ENCODE data around the gene TNS3.
"Not testable (repeated sequence)": the region's sequence is repeated elsewhere in the genome, so short reads cannot be mapped to it uniquely, and the experiment has no call there.

TNS3 gene

DNA sequence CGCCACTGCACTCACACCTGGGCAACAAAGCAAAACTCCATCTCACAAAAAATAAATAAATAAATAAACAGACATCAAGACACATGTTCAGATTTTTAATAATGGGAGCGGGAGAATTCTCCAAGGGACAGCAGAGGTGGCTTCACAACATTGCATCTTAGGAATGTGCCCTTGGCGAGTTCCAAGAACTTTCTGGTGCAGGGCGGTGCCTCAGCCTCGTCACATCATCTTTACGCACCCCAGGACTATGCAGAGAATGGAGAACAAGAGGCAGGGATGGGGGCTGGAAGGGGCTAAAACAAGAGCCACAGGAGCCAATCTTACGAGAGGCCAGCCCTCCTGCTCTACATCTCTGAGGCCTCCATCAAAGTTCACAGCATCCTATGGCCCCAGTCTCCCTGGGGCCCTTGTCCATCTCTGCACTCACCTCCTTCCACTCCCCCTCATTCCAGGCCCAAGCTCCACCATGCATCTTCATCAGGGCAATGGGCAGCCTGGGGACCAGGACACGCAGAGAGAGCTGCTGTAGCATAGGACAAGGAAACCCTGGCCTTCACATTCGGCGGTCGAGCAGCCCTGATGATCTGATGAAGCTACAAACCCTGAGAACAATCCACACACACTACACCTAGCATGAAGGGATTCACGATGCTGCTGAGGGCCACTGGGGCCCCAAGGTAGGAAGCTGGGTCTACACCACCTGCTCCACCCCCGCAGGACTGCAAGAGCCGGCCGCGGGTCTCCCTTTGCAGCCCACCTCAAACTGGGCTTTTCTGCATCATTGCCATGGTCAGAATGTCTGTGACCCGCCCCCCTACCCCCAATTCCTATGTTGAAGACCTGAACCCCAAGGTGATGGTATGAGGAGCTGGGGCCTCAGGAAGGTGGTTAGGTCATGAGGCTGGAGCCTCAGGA is 22.3 kb downstream of the TNS3 start:
- DNase-seq = no peak

GRCh38 chr7:47557694-47558670 is 23.9 kb downstream of the TNS3 start:
- DNase-seq = no peak

DNA sequence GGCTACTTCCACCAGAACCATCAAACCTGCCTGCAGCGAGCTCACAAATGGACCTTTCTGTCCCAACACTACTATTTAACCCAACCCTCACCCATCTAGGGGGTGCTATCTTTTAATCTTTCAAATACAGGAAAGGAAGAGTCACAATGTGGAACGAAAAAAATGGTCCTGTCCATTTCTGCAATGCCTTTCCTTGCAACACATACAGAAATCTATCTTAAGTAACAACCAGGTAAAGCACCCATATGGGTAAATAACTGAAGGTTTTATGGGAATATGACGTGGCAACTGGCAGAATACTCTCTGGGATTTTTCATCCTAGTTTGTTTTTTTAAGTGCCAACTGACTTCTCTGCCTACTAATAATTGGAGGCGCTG is 24.6 kb downstream of the TNS3 start:
- no peak for DNase-seq

- DNase-seq = no peak
Measured at GRCh38 chr7:47556511-47557180, 25.3 kb downstream of the TNS3 start.

GRCh38 chr7:47553309-47553708 is 28.6 kb downstream of the TNS3 start:
- DNase-seq = no peak

DNA sequence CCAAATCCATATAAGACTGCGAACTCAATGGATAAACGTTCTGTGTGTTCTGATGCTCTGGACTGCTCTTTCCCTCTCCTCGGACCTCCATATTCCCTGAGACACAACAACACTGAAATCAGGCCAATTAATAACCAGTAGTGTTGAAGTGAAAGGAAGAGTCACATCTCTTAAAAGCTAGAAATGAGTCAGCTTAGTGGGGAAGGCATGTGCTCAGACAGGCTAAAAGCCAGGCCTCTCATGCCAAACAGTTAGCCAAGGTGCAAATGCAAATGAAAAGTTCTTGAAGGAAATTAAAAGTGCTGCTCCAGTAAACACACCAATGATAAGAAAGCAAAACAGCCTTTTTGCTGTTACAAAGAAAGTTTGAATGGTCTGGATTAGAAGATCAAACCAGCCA is 29.3 kb downstream of the TNS3 start:
- no peak for DNase-seq

- no peak for DNase-seq
Measured at GRCh38 chr7:47551668-47552440, 30.1 kb downstream of the TNS3 start.

DNA sequence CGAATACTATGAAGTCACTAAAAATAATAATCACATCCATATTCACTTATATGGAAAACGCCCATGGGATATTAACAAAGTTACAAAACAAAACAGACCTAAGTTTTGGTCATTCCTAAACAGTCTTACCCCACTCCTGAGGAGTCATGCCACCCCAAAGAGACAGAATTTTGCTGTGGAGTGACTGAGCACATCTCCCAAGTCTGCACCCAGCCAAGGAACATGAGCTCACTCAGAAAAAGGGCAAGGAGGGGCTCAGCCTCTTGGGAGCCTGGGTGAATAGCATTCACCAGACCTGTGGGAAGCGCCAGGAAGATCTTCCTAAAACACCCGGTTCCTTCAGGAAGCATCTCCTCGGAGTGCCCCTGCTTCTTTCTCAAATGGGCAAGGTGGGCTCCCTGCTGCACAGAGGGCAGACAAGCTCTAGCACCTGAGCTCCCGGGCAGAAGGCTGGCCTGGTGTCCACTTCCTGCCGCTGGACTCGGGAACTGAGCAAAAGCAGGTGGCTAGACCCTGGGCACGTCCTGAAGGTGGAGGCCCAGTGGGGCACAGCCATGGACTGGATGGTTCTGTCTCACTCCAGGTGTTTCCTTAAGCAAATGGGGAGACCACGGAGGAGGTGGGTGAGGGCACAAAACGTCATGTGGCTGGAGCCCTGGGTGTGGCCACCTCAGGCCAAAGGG is 31.0 kb downstream of the TNS3 start:
- no peak for DNase-seq

DNA sequence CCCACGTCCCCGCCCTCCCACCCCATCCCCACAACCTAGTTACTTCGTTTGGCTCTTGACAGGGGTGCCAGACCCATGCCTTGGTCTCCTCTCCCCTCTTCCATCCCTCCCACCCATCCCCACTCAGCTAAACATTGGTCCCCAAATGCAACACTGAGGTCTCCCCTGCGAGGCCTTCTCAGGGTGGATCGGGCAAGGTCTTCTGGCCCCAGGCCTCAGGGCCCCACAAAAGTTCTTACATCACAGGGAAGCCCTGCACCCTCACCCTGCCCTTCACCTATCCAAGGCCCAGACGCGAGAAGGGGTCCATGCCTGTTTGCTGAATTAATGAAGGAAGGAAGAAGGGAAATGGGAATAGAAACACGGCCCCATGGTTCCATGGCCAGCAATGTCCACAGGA is 32.0 kb downstream of the TNS3 start:
- DNase-seq = no peak

DNA sequence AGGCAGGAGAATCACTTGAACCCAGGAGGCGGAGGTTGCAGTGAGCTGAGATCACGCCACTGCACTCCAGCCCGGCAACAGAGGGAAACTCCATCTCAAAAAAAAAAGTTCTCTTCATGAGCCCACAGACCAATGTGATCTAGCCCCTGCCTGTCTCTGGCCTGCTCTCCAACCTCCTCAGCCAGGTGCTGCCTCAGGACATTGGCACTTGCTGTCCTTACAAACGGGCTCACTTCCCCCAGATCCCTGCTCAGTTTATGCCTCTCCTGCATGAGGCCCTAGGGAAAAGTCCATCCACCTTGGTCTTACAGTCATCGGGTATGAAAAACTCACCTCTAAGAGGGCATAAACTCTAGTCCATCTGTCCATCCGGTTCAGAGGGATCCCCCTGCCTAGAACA is 32.5 kb downstream of the TNS3 start:
- DNase-seq = no peak

DNA sequence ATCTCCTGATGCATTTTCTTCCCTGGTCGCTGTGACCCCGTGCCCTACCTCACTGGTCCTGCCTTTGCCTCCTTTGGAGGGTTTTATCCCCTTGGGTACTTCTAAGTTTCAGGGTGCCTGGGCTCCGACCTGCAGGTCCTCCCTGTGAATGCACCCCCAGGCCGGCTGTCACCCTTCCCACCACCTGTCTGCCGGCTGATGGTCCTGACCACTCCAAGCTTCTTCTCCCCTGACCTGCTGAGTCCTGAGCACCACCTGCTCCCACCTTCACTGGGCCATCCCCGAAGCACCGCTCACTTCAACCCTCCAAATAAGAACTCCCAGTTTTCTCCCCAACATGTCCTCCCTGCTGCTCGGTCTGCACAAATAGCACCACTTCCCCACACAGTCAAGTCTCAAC is 33.4 kb downstream of the TNS3 start:
- no peak for DNase-seq

DNA sequence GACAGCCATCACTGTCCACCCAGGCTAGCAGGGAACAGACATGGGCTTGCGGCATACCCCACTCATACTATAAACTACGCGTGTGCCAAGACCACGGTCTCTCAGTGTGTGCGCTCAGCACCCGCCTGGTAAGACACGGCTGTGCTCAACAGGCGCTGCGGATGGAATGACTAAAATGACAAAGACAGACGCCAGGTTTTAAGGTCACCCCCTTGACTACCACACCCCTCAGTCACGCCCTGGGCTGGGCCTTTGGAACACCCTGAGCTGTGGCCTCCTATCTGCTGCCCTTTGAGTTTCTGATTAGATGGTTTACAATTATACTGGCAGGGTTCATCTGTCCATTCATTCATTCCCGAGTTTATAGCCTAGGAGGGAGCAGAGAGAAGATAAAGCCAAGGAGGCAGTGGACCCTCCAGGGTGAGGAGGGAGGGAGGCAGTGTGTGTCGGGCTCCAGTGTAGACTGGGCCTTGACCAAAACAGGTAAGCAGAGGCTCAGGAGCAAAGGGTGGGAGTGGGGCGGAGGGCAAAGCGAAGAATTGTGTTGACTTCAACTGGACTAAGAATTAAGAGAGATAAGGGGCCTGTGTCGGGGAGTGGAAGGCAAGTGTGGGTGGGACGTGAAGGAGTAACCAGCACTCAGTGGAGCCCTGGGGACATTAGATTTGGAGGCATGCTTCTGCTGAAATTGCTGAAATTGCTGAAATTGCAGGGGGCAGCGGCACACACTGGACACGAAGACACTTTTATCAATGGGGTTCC is 35.0 kb downstream of the TNS3 start:
- no peak for DNase-seq

- DNase-seq = no peak
Measured at GRCh38 chr7:47546171-47546570, 35.7 kb downstream of the TNS3 start.

DNA sequence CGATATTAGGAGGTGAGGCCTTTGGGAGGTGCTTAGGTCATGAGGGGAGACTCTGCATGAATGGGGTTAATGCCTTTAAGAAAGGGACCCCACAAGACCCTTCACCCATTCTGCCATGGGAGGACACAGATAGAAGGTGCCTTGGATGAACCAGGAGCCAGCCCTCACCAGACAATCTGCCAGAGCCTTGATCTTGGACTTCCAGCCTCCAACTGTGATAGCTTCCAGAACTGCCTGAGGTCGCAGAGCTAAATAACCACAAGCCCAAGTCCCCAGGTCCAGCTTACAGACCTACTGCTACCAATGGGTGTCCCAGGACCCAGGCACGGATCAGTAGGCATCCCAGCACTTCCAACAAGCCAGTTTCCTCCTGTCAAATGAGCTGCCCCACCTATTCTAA is 37.5 kb downstream of the TNS3 start:
- DNase-seq = no peak

GRCh38 chr7:47543714-47544113 is 38.2 kb downstream of the TNS3 start:
- no peak for DNase-seq

GRCh38 chr7:47543056-47543455 is 38.9 kb downstream of the TNS3 start:
- DNase-seq = no peak

DNA sequence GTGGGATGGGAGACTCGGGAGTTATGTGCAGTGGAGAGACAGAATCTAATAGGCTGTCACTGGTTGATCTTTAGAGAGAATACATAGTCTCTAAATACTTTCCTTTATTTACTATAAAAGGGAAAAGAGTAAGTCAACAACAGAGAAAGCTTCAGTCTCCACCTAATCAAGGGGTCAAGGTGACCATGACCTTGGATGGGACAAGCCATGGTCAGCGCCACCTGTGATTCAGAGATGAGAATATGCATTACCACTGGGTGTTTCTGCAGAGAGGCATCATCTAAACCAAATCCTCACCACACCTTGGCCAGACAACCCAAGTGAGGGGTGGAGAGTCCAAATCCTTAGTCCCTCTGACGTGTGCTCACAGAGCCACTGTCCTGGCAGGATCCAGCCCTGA is 39.9 kb downstream of the TNS3 start:
- no peak for DNase-seq

GRCh38 chr7:47541485-47541884 is 40.4 kb downstream of the TNS3 start:
- DNase-seq = not testable (repeated sequence)

DNA sequence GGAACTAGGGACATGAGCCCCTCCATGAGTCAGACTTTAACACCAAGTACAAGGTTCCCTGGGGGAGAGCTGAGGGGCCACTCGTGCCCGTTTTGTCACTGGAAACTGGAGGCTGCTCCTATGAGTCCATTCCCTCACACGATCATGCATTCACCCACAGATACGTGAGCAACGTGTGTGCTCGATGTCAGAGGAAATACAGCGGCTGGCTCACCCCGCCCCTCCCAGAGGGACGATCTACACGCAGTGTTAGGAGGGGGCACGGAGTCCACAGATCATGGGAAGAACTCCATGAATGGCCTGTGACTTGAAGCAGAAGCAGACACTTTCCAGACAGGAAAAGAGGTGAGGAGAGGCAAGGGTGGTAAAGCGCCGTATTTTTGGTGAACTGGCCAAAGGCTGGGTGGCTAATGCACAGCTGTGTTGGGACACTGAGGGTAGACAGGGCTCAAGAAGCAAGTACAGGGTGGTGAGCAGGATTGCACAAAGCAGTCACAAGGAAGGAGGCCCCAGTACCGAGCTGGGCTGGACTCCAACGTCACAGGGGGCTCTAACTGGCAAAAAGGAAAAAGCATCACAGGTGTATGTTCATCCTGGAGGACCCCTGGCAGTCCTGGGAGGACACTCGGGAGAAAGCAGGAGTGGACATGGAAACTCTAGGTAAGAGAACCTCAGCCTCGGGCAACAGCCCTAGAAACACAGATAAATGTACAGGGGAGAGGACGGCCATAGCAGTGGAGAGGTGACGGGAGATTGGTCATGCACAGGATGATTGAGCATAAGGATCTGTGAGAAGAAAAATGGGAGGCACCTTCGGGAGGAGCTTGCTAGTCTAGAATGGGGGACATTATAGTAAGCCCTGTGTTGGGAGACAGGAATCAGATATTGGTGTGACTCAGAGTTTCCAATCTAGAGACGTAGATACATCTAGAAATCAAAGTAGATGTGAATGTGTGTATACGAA is 41.2 kb downstream of the TNS3 start:
- no peak for DNase-seq

DNA sequence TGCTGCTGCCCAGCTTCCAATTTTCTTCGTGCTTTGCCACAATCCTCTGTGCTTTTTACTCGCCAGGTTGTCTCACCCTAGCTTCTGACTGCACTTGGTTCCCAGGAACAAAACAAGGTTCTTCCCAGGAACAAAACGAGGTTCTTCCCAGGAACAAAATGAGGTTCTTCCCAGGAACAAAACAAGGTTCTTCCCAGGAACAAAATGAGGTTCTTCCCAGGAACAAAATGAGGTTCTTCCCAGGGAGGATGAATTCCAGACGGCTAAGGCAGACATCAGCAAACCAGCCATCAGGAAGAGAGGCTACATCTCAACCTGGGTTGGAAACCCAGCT is 41.9 kb downstream of the TNS3 start:
- DNase-seq = no peak

Measured in activated naive CD4-positive, alpha-beta T cell treated with anti-CD3 and anti-CD28 coated beads, Interleukin-2, amount 50 U/mL, for 16 hours (primary cell).